Activated CD4-positive, CD25-positive, alpha-beta regulatory T cell treated with anti-CD3 and anti-CD28 coated beads, Interleukin-2, amount 50 U/mL, for 16 hours (primary cell): ENCODE data around the gene ITGAL.
"Not testable (repeated sequence)": the region's sequence is repeated elsewhere in the genome, so short reads cannot be mapped to it uniquely, and the experiment has no call there.

Source experiments
- DNase-seq: peaks from one replicate; pipeline ENCODE4 v3.0.0-alpha.2; 2020; ENCODE audit warnings: low read depth, low spot score

Gene ITGAL

GRCh38 chr16:30526137-30526822 lies 53.7 kb downstream of the ITGAL start, which contains the start of gene ZNF768:
ZNF768 (minus strand) TSS chr16:30526566; CDS start chr16:30526413, 153 bp downstream.
- DNase-seq, result no peak

GRCh38 chr16:30526823-30527634 lies 54.5 kb downstream of the ITGAL start:
- DNase-seq, result peak; percentile 74

GRCh38 chr16:30527635-30528178 lies 55.2 kb downstream of the ITGAL start:
- no peak for DNase-seq

- DNase-seq, result no peak
Observed at GRCh38 chr16:30528799-30529457, 56.4 kb downstream of the ITGAL start.

GRCh38 chr16:30530163-30531037 lies 57.9 kb downstream of the ITGAL start:
- DNase-seq, result no peak

GRCh38 chr16:30532285-30533145 lies 60.0 kb downstream of the ITGAL start:
- DNase-seq, result no peak

GRCh38 chr16:30533146-30533522 lies 60.6 kb downstream of the ITGAL start:
- DNase-seq, result no peak

- no peak for DNase-seq
Observed at GRCh38 chr16:30533748-30534367, 61.3 kb downstream of the ITGAL start.

- DNase-seq, result peak; percentile 82
Observed at GRCh38 chr16:30534368-30535105, 62.0 kb downstream of the ITGAL start, which contains the start of gene ZNF747. ZNF747 (minus strand) TSS chr16:30534858; CDS start chr16:30534679, 179 bp downstream.

- DNase-seq, result no peak
Observed at GRCh38 chr16:30535106-30535776, 62.7 kb downstream of the ITGAL start.

GRCh38 chr16:30535777-30536190 lies 63.2 kb downstream of the ITGAL start:
- no peak for DNase-seq

GRCh38 chr16:30536391-30537024 lies 64.0 kb downstream of the ITGAL start:
- DNase-seq, result not testable (repeated sequence)

GRCh38 chr16:30539000-30539964 lies 66.7 kb downstream of the ITGAL start:
- DNase-seq, result no peak

GRCh38 chr16:30539986-30540526 lies 67.5 kb downstream of the ITGAL start:
- not testable (repeated sequence) for DNase-seq

- DNase-seq, result not testable (repeated sequence)
Observed at GRCh38 chr16:30540916-30541464, 68.4 kb downstream of the ITGAL start.
